GM12878 (cell line): ENCODE measurements around the gene TMEM255B.

Source experiments
- ATF7 ChIP-seq: fragments of 450-650 bp; IDR thresholded peaks from 2 replicates; pipeline ENCODE4 v1.6.1; 2016; ENCODE audit warnings: low read depth, mild to moderate bottlenecking
- BMI1 ChIP-seq: fragments of 450-650 bp; IDR thresholded peaks from 2 replicates; pipeline ENCODE4 v1.6.1; 2016; ENCODE audit warnings: mild to moderate bottlenecking, moderate library complexity, borderline replicate concordance
- CBX5 ChIP-seq: sonication (generic); IDR thresholded peaks from 2 replicates; pipeline ENCODE4 v1.6.1; 2016; ENCODE audit warnings: low read depth, moderate library complexity, mild to moderate bottlenecking, inconsistent platforms
- CEBPB ChIP-seq, 2 experiments: fragments of 150-350 bp in 1 of 2; IDR thresholded peaks; 2 replicates each; pipeline ENCODE4 v1.6.1; 2012 to 2014; ENCODE audit warnings: low read depth in 2 of 2, low read length in 2 of 2, borderline replicate concordance in 1 of 2, inconsistent platforms in 1 of 2
- CHD2 ChIP-seq: IDR thresholded peaks from 2 replicates; pipeline ENCODE4 v1.6.1; 2011; ENCODE audit warnings: low read depth, low read length, improper control_type of control experiment, borderline replicate concordance
- ESRRA ChIP-seq: IDR thresholded peaks from 2 replicates; pipeline ENCODE4 v1.6.1; 2012; ENCODE audit warnings: mild to moderate bottlenecking, low read length, improper control_type of control experiment
- POLR2AphosphoS5 ChIP-seq: IDR thresholded peaks from 2 replicates; pipeline ENCODE4 v1.6.1; 2011; ENCODE audit warnings: mild to moderate bottlenecking, low read length, inconsistent platforms
- SMC3 ChIP-seq: IDR thresholded peaks from 2 replicates; pipeline ENCODE4 v1.6.1; 2011; ENCODE audit warnings: low read length, improper control_type of control experiment, borderline replicate concordance
- YY1 ChIP-seq: IDR thresholded peaks from 2 replicates; pipeline ENCODE4 v1.6.1; 2011; ENCODE audit warnings: low read depth, mild to moderate bottlenecking, low read length
- ZSCAN29 ChIP-seq: fragments of 450-650 bp; IDR thresholded peaks from 2 replicates; pipeline ENCODE4 v1.6.1; 2017; ENCODE audit warnings: mild to moderate bottlenecking, moderate library complexity
- TF ChIP-seq, protein P1 (sequence below), 3 experiments: IDR thresholded peaks in 2 of 3; conservative IDR thresholded peaks in 1 of 3; 2 replicates each; pipeline ENCODE4 v1.5.1; 2011; ENCODE audit warnings: low read depth in 3 of 3, low read length in 3 of 3, mild to moderate bottlenecking in 3 of 3, control low read depth in 2 of 3, moderate library complexity in 2 of 3, inconsistent platforms in 1 of 3, mixed read lengths in 1 of 3; ENCODE audit not compliant: control insufficient read depth in 2 of 3, insufficient read depth in 1 of 3; ENCODE audit errors: extremely low read depth in 1 of 3
- TF ChIP-seq, protein P2 (sequence below): IDR thresholded peaks from 2 replicates; pipeline ENCODE4 v1.6.1; 2012; ENCODE audit warnings: low read depth, low read length, improper control_type of control experiment

DNA sequence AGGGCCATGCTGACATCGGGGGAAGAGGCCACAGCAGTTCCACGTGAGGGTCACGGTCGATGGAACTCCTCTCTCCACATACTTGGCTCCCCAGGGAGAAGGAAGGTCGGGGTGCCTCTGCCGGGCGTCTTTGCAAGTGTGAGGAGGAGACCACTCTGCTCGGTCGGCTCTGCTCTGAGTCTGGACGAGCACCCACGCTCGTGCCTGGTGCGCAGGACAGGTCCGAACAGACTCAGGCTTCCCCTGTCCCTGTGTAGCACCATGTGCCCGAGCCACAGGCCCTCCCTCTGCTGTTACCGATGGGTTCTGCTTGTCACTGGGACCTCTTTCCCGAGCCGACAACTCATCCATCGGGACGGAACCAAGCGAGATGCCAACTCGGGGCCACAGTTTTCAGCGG, 35.1 kb downstream of the TMEM255B start:
- TF ChIP-seq SMC3 (no peak), BMI1 (no peak), ATF7 (no peak), ESRRA (no peak), YY1 (no peak), CEBPB (IDR thresholded peaks at IDR 0.05; ENCODE audit: borderline replicate concordance in 1 of 2, low read depth in 2 of 2, low read length in 2 of 2) (no peak), ZSCAN29 (no peak), POLR2AphosphoS5 (no peak), CBX5 (no peak), CHD2 (no peak)
- TF ChIP-seq, protein P1, sequence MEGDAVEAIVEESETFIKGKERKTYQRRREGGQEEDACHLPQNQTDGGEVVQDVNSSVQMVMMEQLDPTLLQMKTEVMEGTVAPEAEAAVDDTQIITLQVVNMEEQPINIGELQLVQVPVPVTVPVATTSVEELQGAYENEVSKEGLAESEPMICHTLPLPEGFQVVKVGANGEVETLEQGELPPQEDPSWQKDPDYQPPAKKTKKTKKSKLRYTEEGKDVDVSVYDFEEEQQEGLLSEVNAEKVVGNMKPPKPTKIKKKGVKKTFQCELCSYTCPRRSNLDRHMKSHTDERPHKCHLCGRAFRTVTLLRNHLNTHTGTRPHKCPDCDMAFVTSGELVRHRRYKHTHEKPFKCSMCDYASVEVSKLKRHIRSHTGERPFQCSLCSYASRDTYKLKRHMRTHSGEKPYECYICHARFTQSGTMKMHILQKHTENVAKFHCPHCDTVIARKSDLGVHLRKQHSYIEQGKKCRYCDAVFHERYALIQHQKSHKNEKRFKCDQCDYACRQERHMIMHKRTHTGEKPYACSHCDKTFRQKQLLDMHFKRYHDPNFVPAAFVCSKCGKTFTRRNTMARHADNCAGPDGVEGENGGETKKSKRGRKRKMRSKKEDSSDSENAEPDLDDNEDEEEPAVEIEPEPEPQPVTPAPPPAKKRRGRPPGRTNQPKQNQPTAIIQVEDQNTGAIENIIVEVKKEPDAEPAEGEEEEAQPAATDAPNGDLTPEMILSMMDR (IDR thresholded peaks at IDR 0.05 in 2 of 3, conservative IDR thresholded peaks at IDR 0.05 in 1 of 3; ENCODE audit: control insufficient read depth in 2 of 3, extremely low read depth in 1 of 3, insufficient read depth in 1 of 3, low read depth in 3 of 3, low read length in 3 of 3) = no peak
- TF ChIP-seq, protein P2, sequence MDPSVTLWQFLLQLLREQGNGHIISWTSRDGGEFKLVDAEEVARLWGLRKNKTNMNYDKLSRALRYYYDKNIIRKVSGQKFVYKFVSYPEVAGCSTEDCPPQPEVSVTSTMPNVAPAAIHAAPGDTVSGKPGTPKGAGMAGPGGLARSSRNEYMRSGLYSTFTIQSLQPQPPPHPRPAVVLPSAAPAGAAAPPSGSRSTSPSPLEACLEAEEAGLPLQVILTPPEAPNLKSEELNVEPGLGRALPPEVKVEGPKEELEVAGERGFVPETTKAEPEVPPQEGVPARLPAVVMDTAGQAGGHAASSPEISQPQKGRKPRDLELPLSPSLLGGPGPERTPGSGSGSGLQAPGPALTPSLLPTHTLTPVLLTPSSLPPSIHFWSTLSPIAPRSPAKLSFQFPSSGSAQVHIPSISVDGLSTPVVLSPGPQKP = no peak
